ENCODE measurements around the gene POU2AF3.

Gene POU2AF3

GRCh38 chr11:111353776-111354600, 55.6 kb downstream of the POU2AF3 start:
- no peak for DNase-seq

DNA sequence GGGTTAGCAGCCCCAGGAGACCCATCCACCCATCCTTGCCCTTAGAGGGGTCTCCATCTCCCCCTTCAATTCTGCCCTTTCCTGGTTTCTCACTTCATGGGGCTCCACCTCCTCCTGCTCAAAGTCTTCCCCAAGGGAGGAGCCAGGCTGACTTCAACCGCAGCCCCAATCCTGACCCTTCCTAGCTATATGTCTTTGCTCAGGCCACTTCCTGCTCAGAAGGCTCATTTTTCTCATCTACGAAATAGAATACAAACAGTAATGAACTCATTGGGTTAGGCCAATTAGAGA, 56.2 kb downstream of the POU2AF3 start:
- no peak for DNase-seq

DNA sequence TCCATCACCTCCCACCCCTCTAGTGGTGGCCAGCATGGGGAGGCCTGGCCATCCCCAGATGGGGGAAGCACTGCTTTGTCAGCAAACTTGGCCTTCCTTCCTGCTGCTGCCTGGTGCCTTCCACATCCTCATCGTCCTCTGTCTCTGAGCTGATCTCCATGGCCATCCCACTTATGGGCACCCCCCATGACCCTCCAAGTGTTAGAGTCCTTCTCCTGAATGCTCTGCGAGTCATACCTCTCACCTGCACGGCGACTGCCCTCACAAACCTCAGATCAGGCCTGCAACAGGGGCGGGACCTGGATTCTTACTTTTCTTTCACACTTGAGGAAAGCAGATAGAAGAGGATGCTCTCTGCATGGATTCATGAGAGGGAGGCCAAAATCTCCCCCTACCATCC, 56.8 kb downstream of the POU2AF3 start:
- no peak for DNase-seq

GRCh38 chr11:111355956-111356659, 57.8 kb downstream of the POU2AF3 start:
- no peak for DNase-seq

GRCh38 chr11:111356660-111357048, 58.3 kb downstream of the POU2AF3 start:
- DNase-seq: no peak

- DNase-seq: no peak
Observed at GRCh38 chr11:111357150-111358037, 59.0 kb downstream of the POU2AF3 start.
